ENCODE results near the gene STAT5B. TPM values are rescaled to one million over a fixed set of nuclear protein-coding genes. Genes with fewer than 3 reads are reported as not detected.
"Not testable (repeated sequence)": the region's sequence is repeated elsewhere in the genome, so short reads cannot be mapped to it uniquely, and the experiment has no call there.

Gene STAT5B
- total RNA-seq (2014; rRNA removed; shearing (Covaris generic); ENCODE audit: low replicate concordance), result 13.7 and 24.3 TPM in 2 replicates

- H3K9me3 ChIP-seq, result no peaks in the 10 kb centered on the region
- H3K4me3 ChIP-seq, result peak within 1 kb of the TSS; percentile 75
- DNase-seq, result peak; percentile 78
- no peaks in the 10 kb centered on the region for H3K27me3 ChIP-seq
- H3K36me3 ChIP-seq, result no peaks in the 10 kb centered on the region
Observed at GRCh38 chr17:42276359-42276608, at the start of gene STAT5B. TSS of gene STAT5B (minus strand) at chr17:42276391. CDS start at chr17:42232127, 44,264 bp downstream.

GRCh38 chr17:42325026-42325425 is 48.8 kb upstream of the STAT5B start:
- Histone ChIP-seq H3K36me3 (peaks cover 69% of the 10 kb centered on the region), H3K4me3 (no peak overlapping the region), H3K27me3 (no peaks in the 10 kb centered on the region), H3K9me3 (no peaks in the 10 kb centered on the region)
- peak; percentile 97 for DNase-seq

- H3K27me3 ChIP-seq, result no peaks in the 10 kb centered on the region
- peaks cover 79% of the 10 kb centered on the region for H3K36me3 ChIP-seq
- H3K9me3 ChIP-seq, result no peaks in the 10 kb centered on the region
- no peak for DNase-seq
- H3K4me3 ChIP-seq, result no peak overlapping the region
Observed at GRCh38 chr17:42323268-42323773, 47.1 kb upstream of the STAT5B start.

GRCh38 chr17:42322382-42323267 is 46.4 kb upstream of the STAT5B start:
- H3K27me3 ChIP-seq, result no peaks in the 10 kb centered on the region
- H3K36me3 ChIP-seq, result peaks cover 77% of the 10 kb centered on the region
- no peak overlapping the region for H3K4me3 ChIP-seq
- peak; percentile 91 for DNase-seq
- H3K9me3 ChIP-seq, result no peaks in the 10 kb centered on the region

- no peaks in the 10 kb centered on the region for H3K9me3 ChIP-seq
- no peaks in the 10 kb centered on the region for H3K27me3 ChIP-seq
- no peak overlapping the region for H3K4me3 ChIP-seq
- no peak for DNase-seq
- H3K36me3 ChIP-seq, result peaks cover 79% of the 10 kb centered on the region
Observed at GRCh38 chr17:42321555-42321954, 45.4 kb upstream of the STAT5B start.

- H3K36me3 ChIP-seq, result peaks cover 78% of the 10 kb centered on the region
- H3K4me3 ChIP-seq, H3K9me3 ChIP-seq, H3K27me3 ChIP-seq, DNase-seq: not testable (repeated sequence)
Observed at GRCh38 chr17:42317967-42318366, 41.8 kb upstream of the STAT5B start.

- no peak for DNase-seq
- H3K36me3 ChIP-seq, result peaks cover 73% of the 10 kb centered on the region
- no peaks in the 10 kb centered on the region for H3K9me3 ChIP-seq
- no peak overlapping the region for H3K4me3 ChIP-seq
- H3K27me3 ChIP-seq, result no peaks in the 10 kb centered on the region
Observed at GRCh38 chr17:42317266-42317845, 41.2 kb upstream of the STAT5B start.

GRCh38 chr17:42316755-42317154 is 40.6 kb upstream of the STAT5B start:
- DNase-seq, result no peak
- no peaks in the 10 kb centered on the region for H3K9me3 ChIP-seq
- peaks cover 68% of the 10 kb centered on the region for H3K36me3 ChIP-seq
- no peak overlapping the region for H3K4me3 ChIP-seq
- no peaks in the 10 kb centered on the region for H3K27me3 ChIP-seq

GRCh38 chr17:42315402-42316156 is 39.4 kb upstream of the STAT5B start:
- DNase-seq, result no peak
- no peaks in the 10 kb centered on the region for H3K27me3 ChIP-seq
- H3K36me3 ChIP-seq, result peaks cover 73% of the 10 kb centered on the region
- H3K4me3 ChIP-seq, result no peak overlapping the region
- H3K9me3 ChIP-seq, result no peaks in the 10 kb centered on the region

- Histone ChIP-seq H3K27me3 (no peaks in the 10 kb centered on the region), H3K4me3 (no peak overlapping the region), H3K36me3 (peaks cover 63% of the 10 kb centered on the region), H3K9me3 (no peaks in the 10 kb centered on the region)
- DNase-seq, result no peak
Observed at GRCh38 chr17:42313773-42314566, 37.8 kb upstream of the STAT5B start.

GRCh38 chr17:42313389-42313772 is 37.2 kb upstream of the STAT5B start:
- DNase-seq, result no peak
- Histone ChIP-seq H3K27me3 (no peaks in the 10 kb centered on the region), H3K36me3 (peaks cover 57% of the 10 kb centered on the region), H3K4me3 (no peak overlapping the region), H3K9me3 (no peaks in the 10 kb centered on the region)

- H3K9me3 ChIP-seq, result no peaks in the 10 kb centered on the region
- no peaks in the 10 kb centered on the region for H3K27me3 ChIP-seq
- no peak overlapping the region for H3K4me3 ChIP-seq
- peaks cover 52% of the 10 kb centered on the region for H3K36me3 ChIP-seq
- DNase-seq, result no peak
Observed at GRCh38 chr17:42312285-42313130, 36.3 kb upstream of the STAT5B start.

- no peak for DNase-seq
- no peaks in the 10 kb centered on the region for H3K27me3 ChIP-seq
- H3K4me3 ChIP-seq, result no peak overlapping the region
- peaks cover 47% of the 10 kb centered on the region for H3K36me3 ChIP-seq
- H3K9me3 ChIP-seq, result no peaks in the 10 kb centered on the region
Observed at GRCh38 chr17:42312035-42312284, 35.8 kb upstream of the STAT5B start.

GRCh38 chr17:42311240-42312034 is 35.2 kb upstream of the STAT5B start:
- H3K4me3 ChIP-seq, result no peak overlapping the region
- no peaks in the 10 kb centered on the region for H3K27me3 ChIP-seq
- H3K9me3 ChIP-seq, result no peaks in the 10 kb centered on the region
- no peak for DNase-seq
- H3K36me3 ChIP-seq, result peaks cover 41% of the 10 kb centered on the region

- H3K9me3 ChIP-seq, result no peaks in the 10 kb centered on the region
- peaks cover 37% of the 10 kb centered on the region for H3K36me3 ChIP-seq
- H3K4me3 ChIP-seq, result no peak overlapping the region
- no peak for DNase-seq
- no peaks in the 10 kb centered on the region for H3K27me3 ChIP-seq
Observed at GRCh38 chr17:42310787-42311215, 34.6 kb upstream of the STAT5B start.
